ENCODE measurements around the gene ABCC1.

ABCC1 gene

GRCh38 chr16:16048904-16049582 lies 99.6 kb downstream of the ABCC1 start:
- no peak for DNase-seq (ENCODE audit: low spot score)

GRCh38 chr16:16050106-16050505 lies 100.7 kb downstream of the ABCC1 start:
- no peak for DNase-seq (ENCODE audit: low spot score)

GRCh38 chr16:16051132-16051531 lies 101.7 kb downstream of the ABCC1 start:
- DNase-seq (ENCODE audit: low spot score): no peak

- DNase-seq (ENCODE audit: low spot score): no peak
Observed at GRCh38 chr16:16052916-16053315, 103.5 kb downstream of the ABCC1 start.

- no peak for DNase-seq (ENCODE audit: low spot score)
Observed at GRCh38 chr16:16057102-16057501, 107.7 kb downstream of the ABCC1 start.

- no peak for DNase-seq (ENCODE audit: low spot score)
Observed at GRCh38 chr16:16059160-16059559, 109.7 kb downstream of the ABCC1 start.

- no peak for DNase-seq (ENCODE audit: low spot score)
Observed at GRCh38 chr16:16059895-16060590, 110.6 kb downstream of the ABCC1 start.

- peak; percentile 2 for DNase-seq (ENCODE audit: low spot score)
Observed at GRCh38 chr16:16062023-16062937, 112.9 kb downstream of the ABCC1 start.

GRCh38 chr16:16063683-16064082 lies 114.3 kb downstream of the ABCC1 start:
- no peak for DNase-seq (ENCODE audit: low spot score)

GRCh38 chr16:16064874-16065384 lies 115.5 kb downstream of the ABCC1 start:
- DNase-seq (ENCODE audit: low spot score): no peak

- no peak for DNase-seq (ENCODE audit: low spot score)
Observed at GRCh38 chr16:16067127-16067526, 117.7 kb downstream of the ABCC1 start.

- no peak for DNase-seq (ENCODE audit: low spot score)
Observed at GRCh38 chr16:16071631-16072244, 122.3 kb downstream of the ABCC1 start.

- DNase-seq (ENCODE audit: low spot score): no peak
Observed at GRCh38 chr16:16073001-16073545, 123.7 kb downstream of the ABCC1 start.

GRCh38 chr16:16073891-16074881 lies 124.8 kb downstream of the ABCC1 start:
- DNase-seq (ENCODE audit: low spot score): no peak

GRCh38 chr16:16075488-16076422 lies 126.3 kb downstream of the ABCC1 start:
- DNase-seq (ENCODE audit: low spot score): peak; percentile 9

- no peak for DNase-seq (ENCODE audit: low spot score)
Observed at GRCh38 chr16:16076423-16076813, 127.0 kb downstream of the ABCC1 start.

- no peak for DNase-seq (ENCODE audit: low spot score)
Observed at GRCh38 chr16:16080465-16081065, 131.1 kb downstream of the ABCC1 start.

- DNase-seq (ENCODE audit: low spot score): no peak
Observed at GRCh38 chr16:16081141-16081540, 131.7 kb downstream of the ABCC1 start.

- DNase-seq (ENCODE audit: low spot score): no peak
Observed at GRCh38 chr16:16082255-16082654, 132.8 kb downstream of the ABCC1 start.

Measured in CD4-positive, alpha-beta T cell treated with Interleukin-15 for 4 hours (primary cell).